ENCODE data around the gene FAM83F.

FAM83F gene

DNA sequence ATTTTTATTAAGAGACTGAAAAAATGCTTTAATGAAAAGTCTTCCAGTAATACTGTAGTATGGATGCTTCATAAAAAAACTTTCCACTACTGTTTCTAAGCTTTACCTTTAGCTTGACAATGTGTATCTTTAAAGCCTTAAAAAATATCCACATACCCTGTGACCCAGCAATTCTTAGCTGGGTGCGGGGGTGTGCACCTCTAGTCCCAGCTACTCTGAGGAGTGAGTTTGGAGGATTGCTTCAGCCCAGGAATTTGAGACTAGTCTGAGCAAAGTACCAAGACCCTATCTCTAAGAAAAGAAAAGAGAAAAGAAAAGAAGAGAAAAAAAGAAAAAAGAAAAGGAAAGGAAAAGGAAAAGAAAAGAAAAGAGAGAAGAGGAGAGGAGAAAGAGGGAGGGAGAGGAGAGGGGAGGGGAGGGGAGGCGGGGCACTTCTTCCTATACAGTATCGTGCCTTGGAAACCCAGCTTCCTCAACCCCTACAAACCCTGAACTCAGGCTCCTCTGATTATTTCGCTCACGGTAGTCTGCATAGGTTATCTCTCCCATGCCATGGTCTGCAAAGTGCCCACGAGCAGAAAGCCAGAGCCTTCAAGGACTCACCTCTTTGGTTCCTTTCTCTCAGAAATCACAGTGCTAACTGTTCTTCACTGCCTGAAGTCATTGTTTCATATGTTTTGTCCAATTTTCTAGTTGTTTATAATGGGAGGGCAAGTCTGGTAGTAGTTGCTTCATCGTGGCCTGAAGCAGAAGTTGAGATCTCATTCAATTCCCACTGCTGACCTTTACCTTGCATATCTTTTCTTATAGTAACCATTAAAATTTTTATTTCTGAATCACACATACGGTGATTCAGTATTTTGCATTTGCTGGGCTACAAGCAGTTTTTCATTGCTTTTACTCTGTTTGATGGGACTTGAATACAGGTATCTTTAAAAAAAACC, 82.2 kb downstream of the FAM83F start:
- DNase-seq = no peak

DNA sequence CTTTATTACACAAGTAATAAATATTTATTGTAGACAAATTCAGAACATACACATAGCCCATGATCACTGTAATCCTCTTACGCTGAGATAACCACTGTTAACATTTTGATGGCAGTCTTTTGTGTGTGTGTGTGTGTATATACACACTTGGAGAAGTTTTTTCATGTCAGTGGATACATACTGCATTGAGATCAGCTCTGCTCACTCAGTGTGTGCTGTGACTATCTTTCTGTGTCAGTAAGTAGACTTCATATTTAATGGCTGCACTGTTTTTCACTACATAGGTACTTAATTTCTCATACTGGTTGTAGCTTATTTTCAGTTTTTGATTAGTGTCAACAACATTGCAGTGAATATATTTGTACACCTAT, 82.9 kb downstream of the FAM83F start:
- DNase-seq = no peak

DNA sequence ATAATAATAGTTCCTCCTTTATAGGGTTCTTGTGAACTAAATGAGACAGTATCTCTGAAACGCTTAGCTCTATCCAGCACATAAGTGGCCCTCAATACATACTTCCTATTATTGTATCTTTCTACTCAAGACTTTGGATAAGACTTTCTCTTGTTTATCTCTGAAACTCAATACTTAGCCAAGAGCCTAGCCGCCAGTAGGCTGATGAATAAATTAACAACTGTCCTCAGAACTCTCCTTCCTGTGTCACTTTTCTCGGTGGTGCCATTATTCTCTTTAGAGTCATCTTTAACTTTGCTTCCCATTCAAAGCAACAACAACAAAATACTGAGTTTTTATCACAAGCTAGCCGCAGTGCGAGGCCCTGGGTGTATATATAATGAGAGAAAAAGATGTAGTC, 86.9 kb downstream of the FAM83F start:
- no peak for DNase-seq

DNA sequence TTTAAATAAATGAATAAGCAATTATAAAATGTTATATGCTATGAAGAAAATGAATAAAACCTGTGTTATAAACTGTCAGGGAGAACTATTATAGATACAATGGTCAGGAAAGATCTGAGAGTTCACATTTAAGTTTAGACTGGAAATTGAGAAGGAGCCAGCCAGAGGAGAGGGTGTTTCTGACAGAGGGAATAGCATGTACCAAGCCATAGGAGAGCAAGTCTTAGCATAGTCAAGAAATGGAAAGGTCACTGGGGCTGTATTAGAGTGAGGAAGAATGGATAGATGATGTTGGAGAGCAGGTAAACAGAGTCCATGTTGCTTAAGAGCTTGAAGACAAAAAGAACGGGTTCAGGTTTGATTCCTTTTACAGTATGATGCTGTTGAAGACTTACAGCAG, 87.4 kb downstream of the FAM83F start:
- no peak for DNase-seq

DNA sequence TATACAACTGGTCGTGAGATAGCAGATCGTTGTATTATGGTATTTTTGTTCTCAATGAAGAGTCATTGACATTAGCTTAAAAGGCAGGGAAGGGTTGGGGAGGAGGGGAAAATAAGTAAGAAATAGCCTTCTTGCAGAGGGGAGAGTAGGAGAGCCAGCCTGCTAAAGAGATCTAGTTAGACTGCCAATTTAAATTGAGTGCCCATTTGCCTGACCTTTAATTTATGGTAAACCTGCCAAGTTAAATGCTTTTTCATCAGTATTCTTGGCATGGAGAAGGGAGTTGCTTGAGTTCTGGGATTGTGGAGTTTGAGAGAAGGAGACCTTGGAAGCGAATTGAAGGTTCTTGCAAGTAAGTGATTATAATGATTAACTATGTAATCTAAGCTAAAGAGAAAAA, 89.0 kb downstream of the FAM83F start:
- no peak for DNase-seq

DNA sequence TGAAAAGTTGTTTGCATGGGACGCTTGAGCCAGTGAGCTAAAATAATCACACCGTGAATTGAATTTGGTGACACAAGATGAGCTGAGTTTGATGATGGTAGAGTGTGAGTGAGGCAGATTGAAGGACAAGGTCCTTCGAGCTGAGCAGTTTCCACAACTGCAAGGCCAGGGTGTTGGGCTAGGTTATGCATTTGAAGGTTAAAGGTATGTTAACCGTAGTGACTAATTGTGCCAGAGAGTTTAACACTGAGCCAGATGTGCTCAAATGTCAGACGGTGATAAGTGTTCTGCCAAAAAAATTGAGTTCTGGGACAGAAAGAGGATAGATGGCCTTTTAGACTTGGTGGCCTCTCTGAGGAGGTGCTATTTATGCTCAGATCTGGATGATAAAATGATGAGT, 89.5 kb downstream of the FAM83F start:
- DNase-seq = no peak

DNA sequence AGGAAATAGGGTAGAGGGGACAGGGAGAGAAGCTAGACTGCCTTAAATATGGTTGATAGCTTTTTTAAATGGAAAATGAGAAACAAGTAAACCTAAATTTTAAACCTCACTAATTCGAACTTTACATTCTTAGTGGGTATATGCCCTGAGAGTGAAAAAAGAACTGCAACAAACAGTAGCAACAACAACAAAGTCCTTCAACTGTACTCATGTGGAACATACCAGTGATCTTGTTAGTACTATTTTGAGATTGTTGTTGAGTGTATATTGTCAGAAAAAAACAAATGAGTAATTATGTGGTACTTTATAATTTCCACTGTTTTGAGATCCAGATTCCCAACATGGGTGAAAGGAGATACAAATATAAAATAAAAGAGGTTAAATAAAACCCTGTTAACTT, 94.1 kb downstream of the FAM83F start:
- DNase-seq = no peak
